Myocyte (in vitro differentiated cells): ENCODE results near the gene SESN2. TPM values are rescaled to one million over a fixed set of nuclear protein-coding genes. Genes with fewer than 3 reads are reported as not detected.

Source experiments
- DNase-seq: peaks from one replicate; pipeline ENCODE4 v3.0.0-alpha.2; 2012; ENCODE audit warnings: low read depth
- total RNA-seq: library from RNA; depleted of rRNA; stranded (reverse); fragments of >200 nt; gene quantifications from 2 replicates; pipeline ENCODE4 v1.2.3, GENCODE V29; 2014

Gene SESN2
- total RNA-seq, 1 donor from 2014 or later, result 18.0 TPM

GRCh38 chr1:28249013-28249865 is 10.1 kb upstream of the SESN2 start:
- peak; percentile 73 for DNase-seq

- DNase-seq, result no peak
Measured at GRCh38 chr1:28249866-28250295, 9.4 kb upstream of the SESN2 start.

GRCh38 chr1:28256197-28256827 is 3.0 kb upstream of the SESN2 start:
- DNase-seq, result no peak

- DNase-seq, result no peak
Measured at GRCh38 chr1:28257736-28258135, 1.6 kb upstream of the SESN2 start.

- no peak for DNase-seq
Measured at GRCh38 chr1:28258628-28259251, 578 bp upstream of the SESN2 start.

- peak; percentile 86 for DNase-seq
Measured at GRCh38 chr1:28259934-28260802, 850 bp downstream of the SESN2 start.

GRCh38 chr1:28260803-28261174 is 1.5 kb downstream of the SESN2 start:
- no peak for DNase-seq

- DNase-seq, result no peak
Measured at GRCh38 chr1:28264897-28265296, 5.6 kb downstream of the SESN2 start.

- DNase-seq, result no peak
Measured at GRCh38 chr1:28265577-28265976, 6.3 kb downstream of the SESN2 start.

- DNase-seq, result no peak
Measured at GRCh38 chr1:28266920-28267322, 7.6 kb downstream of the SESN2 start.

GRCh38 chr1:28267633-28268032 is 8.3 kb downstream of the SESN2 start:
- no peak for DNase-seq

GRCh38 chr1:28269529-28269928 is 10.2 kb downstream of the SESN2 start:
- no peak for DNase-seq

- no peak for DNase-seq
Measured at GRCh38 chr1:28272215-28272852, 13.0 kb downstream of the SESN2 start.

- no peak for DNase-seq
Measured at GRCh38 chr1:28273216-28273860, 14.0 kb downstream of the SESN2 start.

- no peak for DNase-seq
Measured at GRCh38 chr1:28278763-28279162, 19.4 kb downstream of the SESN2 start.

- no peak for DNase-seq
Measured at GRCh38 chr1:28279721-28280120, 20.4 kb downstream of the SESN2 start.

- no peak for DNase-seq
Measured at GRCh38 chr1:28280501-28280900, 21.2 kb downstream of the SESN2 start.

GRCh38 chr1:28280977-28281381 is 21.7 kb downstream of the SESN2 start:
- no peak for DNase-seq

- DNase-seq, result no peak
Measured at GRCh38 chr1:28281608-28282425, 22.5 kb downstream of the SESN2 start.
